PC-9 (cell line): ENCODE data around the gene ATP13A5. TPM values are rescaled to one million over a fixed set of nuclear protein-coding genes. Genes with fewer than 3 reads are reported as not detected.

ENCODE experiments used
- BruUV-seq: library from RNA; stranded (reverse); fragments of 400-500 nt; replicated peaks from 2 replicates; lab custom pipeline; 2021; lab: Mats Ljungman, UMichigan
- CTCF ChIA-PET: fragments of 300-600 bp; sonication (Branson Sonifier 250); formaldehyde crosslinking; loops from one replicate; lab custom pipeline; 2022; ENCODE audit warnings: antibody characterized with exemption; lab: Charles Lee
- POLR2A ChIA-PET: fragments of 300-600 bp; sonication (Branson Sonifier 250); formaldehyde crosslinking; loops from one replicate; lab custom pipeline; 2022; ENCODE audit warnings: antibody characterized with exemption; ENCODE audit not compliant: unreplicated experiment; lab: Charles Lee
- DNase-seq, 2 experiments: peaks; one replicate each; pipeline versions ENCODE4 v3.0.0 to v3.0.0-alpha.2; 2015 to 2022; ENCODE audit warnings: mixed read lengths in 1 of 2
- H2AFZ ChIP-seq: fragments of 200-600 bp; sonication (generic); 2 replicates; pipeline ENCODE4 v1.8.1; 2017; ENCODE audit warnings: antibody characterized with exemption
- H3F3A ChIP-seq: fragments of 200-600 bp; sonication (generic); 2 replicates; pipeline ENCODE4 v1.8.1; 2017; ENCODE audit warnings: antibody characterized with exemption, mild to moderate bottlenecking, low read depth; ENCODE audit not compliant: insufficient read depth
- H3K27ac ChIP-seq: fragments of 200-600 bp; sonication (generic); 2 replicates; pipeline ENCODE4 v1.6.1; 2016; ENCODE audit warnings: mixed run types
- H3K27me3 ChIP-seq: fragments of 200-600 bp; sonication (generic); 2 replicates; pipeline ENCODE4 v1.6.1; 2016; ENCODE audit warnings: low read depth, mixed run types; ENCODE audit not compliant: insufficient read depth
- H3K36me3 ChIP-seq: fragments of 200-600 bp; sonication (generic); 2 replicates; pipeline ENCODE4 v1.6.1; 2016; ENCODE audit warnings: low read depth, mixed run types
- H3K4me1 ChIP-seq: fragments of 200-600 bp; sonication (generic); replicated peaks from 2 replicates; pipeline ENCODE4 v1.6.1; 2016; ENCODE audit warnings: mixed run types; ENCODE audit not compliant: insufficient read depth
- H3K4me2 ChIP-seq: fragments of 200-600 bp; sonication (generic); 2 replicates; pipeline ENCODE4 v1.6.1; 2017; ENCODE audit warnings: mixed run types
- H3K4me3 ChIP-seq: fragments of 200-600 bp; sonication (generic); 2 replicates; pipeline ENCODE4 v1.6.1; 2016; ENCODE audit warnings: mixed run types
- H3K79me2 ChIP-seq: fragments of 200-600 bp; sonication (generic); 2 replicates; pipeline ENCODE4 v1.6.1; 2017; ENCODE audit warnings: low read depth, mixed run types
- H3K9me2 ChIP-seq: fragments of 200-600 bp; sonication (generic); 2 replicates; pipeline ENCODE4 v1.8.1; 2017; ENCODE audit warnings: mild to moderate bottlenecking; ENCODE audit not compliant: insufficient read depth
- H3K9me3 ChIP-seq: fragments of 200-600 bp; sonication (generic); 2 replicates; pipeline ENCODE4 v1.8.1; 2016; ENCODE audit warnings: low read depth; ENCODE audit not compliant: insufficient read depth
- H4K20me1 ChIP-seq: fragments of 200-600 bp; sonication (generic); 2 replicates; pipeline ENCODE4 v1.8.1; 2017; ENCODE audit not compliant: insufficient read depth
- CTCF ChIP-seq: fragments of 200-600 bp; sonication (generic); conservative IDR thresholded peaks from 2 replicates; pipeline ENCODE4 v1.6.1; 2017; ENCODE audit warnings: mixed run types, antibody characterized with exemption, mild to moderate bottlenecking, moderate library complexity
- EZH2 ChIP-seq: fragments of 200-600 bp; sonication (generic); IDR thresholded peaks from 2 replicates; pipeline ENCODE4 v1.8.0; 2017; ENCODE audit warnings: antibody characterized with exemption, low read depth
- intact Hi-C: fragments of 100-400 bp; cut with micrococcal nuclease; formaldehyde crosslinking; loops from one replicate; pipeline ENCODE4 v1.10.0; 2022; ENCODE audit not compliant: unreplicated experiment
- total RNA-seq: library from RNA; stranded (reverse); gene quantifications from 2 replicates; pipeline ENCODE4 v1.2.3, GENCODE V29; 2021

The ATP13A5 gene
- total RNA-seq, 1 experiment from 2014 or later = not detected

DNA sequence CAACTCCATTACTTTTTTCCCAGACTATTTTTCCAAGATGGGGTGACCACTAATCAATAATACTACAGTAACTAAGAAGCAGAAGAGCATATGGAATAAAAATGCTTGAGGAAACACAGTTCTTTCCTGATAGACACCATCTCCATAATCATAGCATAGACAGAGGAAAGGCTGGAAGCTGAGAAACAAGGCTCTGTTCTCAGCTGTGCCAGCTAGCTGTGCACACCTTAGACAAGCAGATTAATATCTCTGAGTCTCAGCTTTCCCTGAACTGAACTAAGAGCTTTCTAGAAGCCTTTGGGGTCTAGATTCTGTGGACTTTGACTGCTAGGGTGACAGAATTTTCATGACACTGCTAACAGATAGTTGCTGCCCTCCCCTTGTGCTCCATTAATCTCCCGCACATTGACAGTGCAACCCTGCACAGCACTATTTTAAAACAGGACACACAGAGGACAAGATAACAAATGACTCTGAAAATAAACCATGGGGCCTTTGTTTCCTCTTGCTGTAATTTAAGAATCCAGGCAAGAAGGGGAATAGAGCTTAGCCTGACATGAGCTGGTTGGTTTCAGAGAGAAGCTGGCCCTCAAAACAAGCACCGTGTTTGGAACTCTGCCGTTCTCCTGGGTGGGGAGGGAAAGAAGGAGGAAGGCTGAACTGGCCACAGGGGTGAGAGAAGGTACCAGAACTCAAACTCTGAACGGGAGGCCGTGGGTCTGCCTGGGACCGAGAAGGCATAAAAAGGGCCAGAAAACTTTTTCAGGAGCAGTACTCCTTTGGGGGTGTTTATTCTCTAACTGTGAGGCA lies 67.4 kb downstream of the ATP13A5 start:
- Histone ChIP-seq H2AFZ (no peak overlapping the region), H3K4me2 (no peak overlapping the region), H3K36me3 (no peaks in the 10 kb centered on the region), H3K9me2 (no peaks in the 10 kb centered on the region), H3K9me3 (no peaks in the 10 kb centered on the region), H3F3A (no peaks in the 10 kb centered on the region), H3K4me1 (no peaks in the 10 kb centered on the region), H3K4me3 (no peak overlapping the region), H3K79me2 (no peaks in the 10 kb centered on the region), H4K20me1 (no peaks in the 10 kb centered on the region), H3K27ac (no peak overlapping the region), H3K27me3 (peaks cover 17% of the 10 kb centered on the region; the same call in 1 of the 2 replicates)
- no TSS peak for BruUV-seq
- DNase-seq = no peak
- no peak for TF ChIP-seq CTCF
- no peak for TF ChIP-seq EZH2
- ChIA-PET CTCF (no interaction called here), POLR2A (no interaction called here)
- intact Hi-C loops = no loop called here

DNA sequence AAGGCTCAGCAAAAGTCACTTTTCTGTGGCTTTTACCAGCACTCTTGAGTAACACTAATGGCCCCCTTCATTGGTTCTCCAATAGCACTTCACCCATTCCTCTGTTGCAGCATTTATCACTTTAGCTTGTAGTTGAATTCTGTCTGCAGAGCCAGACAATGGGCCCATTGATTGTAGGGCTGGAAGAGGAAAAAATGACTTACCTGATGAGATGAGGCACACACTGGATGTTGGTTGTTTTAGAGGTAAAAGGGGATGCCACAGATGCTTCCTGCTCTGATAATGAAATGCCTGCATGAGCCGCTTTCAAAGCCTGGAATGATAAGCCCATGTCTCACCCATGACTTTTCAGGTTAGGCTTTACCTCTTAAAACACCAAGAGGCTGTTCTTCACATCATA lies 73.2 kb downstream of the ATP13A5 start:
- H3K4me3 ChIP-seq = no peak overlapping the region
- H3K4me2 ChIP-seq = no peak overlapping the region
- no peak for DNase-seq
- no peaks in the 10 kb centered on the region for H4K20me1 ChIP-seq
- H3K27me3 ChIP-seq = peaks cover 24% of the 10 kb centered on the region; the same call in 1 of the 2 replicates
- H3K4me1 ChIP-seq = no peaks in the 10 kb centered on the region
- H3K9me2 ChIP-seq = no peaks in the 10 kb centered on the region
- H3K36me3 ChIP-seq = no peaks in the 10 kb centered on the region
- intact Hi-C loops = no loop called here
- no peaks in the 10 kb centered on the region for H3K79me2 ChIP-seq
- H2AFZ ChIP-seq = no peak overlapping the region
- ChIA-PET CTCF (no interaction called here), POLR2A (no interaction called here)
- no peak overlapping the region for H3K27ac ChIP-seq
- no TSS peak for BruUV-seq
- TF ChIP-seq CTCF (no peak), EZH2 (no peak)
- H3F3A ChIP-seq = no peaks in the 10 kb centered on the region
- H3K9me3 ChIP-seq = no peaks in the 10 kb centered on the region

GRCh38 chr3:193301433-193301832 lies 77.1 kb downstream of the ATP13A5 start:
- no peak for DNase-seq
- no peaks in the 10 kb centered on the region for H3F3A ChIP-seq
- intact Hi-C loops = no loop called here

More at GRCh38 chr3:193301433-193301832, 77.1 kb downstream of the ATP13A5 start:
- H3K27ac ChIP-seq = no peak overlapping the region
- no peaks in the 10 kb centered on the region for H3K4me1 ChIP-seq
- no peaks in the 10 kb centered on the region for H3K9me3 ChIP-seq
- TF ChIP-seq CTCF = no peak
- TF ChIP-seq EZH2 = no peak
- CTCF ChIA-PET = no interaction called here
- no peaks in the 10 kb centered on the region for H3K36me3 ChIP-seq
- no peaks in the 10 kb centered on the region for H3K79me2 ChIP-seq
- no peak overlapping the region for H3K4me2 ChIP-seq
- no peak overlapping the region for H2AFZ ChIP-seq
- H3K9me2 ChIP-seq = no peaks in the 10 kb centered on the region
- BruUV-seq = no TSS peak
- POLR2A ChIA-PET = no interaction called here
- peaks cover 19% of the 10 kb centered on the region for H3K27me3 ChIP-seq
- no peak overlapping the region for H3K4me3 ChIP-seq
- no peaks in the 10 kb centered on the region for H4K20me1 ChIP-seq
